GM18517 (cell line): ENCODE data around the gene ASTN2.

Experiments used
- ATAC-seq: cut with Tn5 transposase; IDR thresholded peaks from one replicate; pipeline ENCODE4 v1.9.1; 2021; ENCODE audit warnings: mild to moderate bottlenecking, moderate library complexity; ENCODE audit not compliant: unreplicated experiment

The ASTN2 gene

DNA sequence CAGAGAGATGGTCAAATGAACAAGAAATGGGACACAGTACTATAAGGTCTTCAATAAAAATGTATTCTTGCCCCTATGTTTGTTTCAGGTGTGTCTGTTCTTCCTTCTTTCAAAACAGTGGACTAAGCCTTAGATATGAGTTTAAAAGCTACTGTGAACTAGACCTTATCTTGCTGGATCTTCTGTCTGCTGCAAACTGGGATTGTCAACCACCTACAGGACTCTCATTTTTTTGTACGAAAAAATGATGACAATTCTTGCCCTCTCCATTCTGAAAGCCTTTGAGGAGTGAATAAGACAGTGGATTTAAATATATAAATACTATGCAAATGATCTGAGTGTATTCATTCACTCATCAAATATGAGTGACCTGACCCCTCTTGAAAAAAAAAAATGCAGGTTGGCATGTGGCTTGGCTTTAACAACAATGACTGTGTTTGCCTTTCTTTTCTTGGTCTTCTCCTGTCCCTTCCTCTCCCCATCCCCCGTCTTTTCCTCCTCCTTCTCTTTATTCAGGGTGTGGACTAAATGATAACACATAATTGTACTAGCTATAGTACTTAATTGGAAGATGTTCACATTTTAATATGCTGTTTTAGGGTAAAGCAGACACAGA, 963.2 kb downstream of the ASTN2 start:
- no peak for ATAC-seq

DNA sequence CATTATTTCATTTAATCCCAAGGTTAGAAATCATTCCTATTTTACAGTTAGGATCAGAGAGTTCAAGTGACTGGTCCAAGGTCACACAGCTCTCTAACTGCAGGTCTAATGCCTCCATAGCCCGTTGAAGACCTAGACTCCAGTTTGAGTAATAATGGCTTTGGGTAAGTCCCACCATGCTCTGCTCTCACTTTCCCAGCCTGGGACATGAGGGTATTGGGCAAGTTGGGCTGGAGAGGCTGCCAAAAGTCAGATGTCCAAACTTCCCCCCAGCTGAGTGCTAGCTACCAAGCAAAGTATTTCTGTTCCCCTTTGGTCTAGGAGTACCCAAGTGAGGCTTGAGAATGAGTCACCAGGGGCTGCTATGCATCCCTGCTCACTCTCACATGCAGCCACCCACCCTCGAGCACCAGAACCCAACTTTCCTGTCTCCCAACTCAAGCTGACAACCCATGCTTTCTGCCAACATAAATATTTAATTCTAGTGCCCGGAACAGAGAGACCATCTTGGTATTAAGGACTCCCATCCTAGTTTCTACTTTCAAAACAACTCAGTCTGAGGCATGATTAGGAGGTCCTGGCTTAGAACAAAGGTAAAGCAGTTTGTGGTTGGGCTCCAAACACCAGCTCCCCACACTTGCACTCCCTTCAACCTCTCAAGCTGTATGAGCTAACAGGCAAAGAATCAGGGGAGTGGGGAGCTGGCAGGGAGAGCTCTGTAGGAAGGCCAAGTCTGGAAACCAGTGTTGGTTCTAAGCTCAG, 964.3 kb downstream of the ASTN2 start:
- ATAC-seq, result peak; percentile 81

DNA sequence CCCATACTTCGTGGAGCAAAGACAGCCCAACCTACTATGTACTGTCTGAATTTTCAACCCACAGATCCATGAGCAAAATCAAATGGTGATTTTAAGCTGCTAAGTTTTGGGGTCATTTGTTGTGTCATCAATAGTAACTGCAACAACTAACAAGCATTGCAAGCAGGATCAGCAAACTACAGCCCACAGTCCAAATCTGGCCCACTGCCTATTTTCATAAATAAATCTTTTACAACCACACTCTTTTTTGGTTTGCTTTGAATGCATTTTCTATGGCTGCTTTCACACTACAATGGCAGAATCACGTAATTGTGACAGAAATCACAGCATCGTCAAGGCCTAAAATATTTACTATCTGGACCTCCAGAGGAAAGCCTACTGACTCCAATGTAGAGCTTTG, 964.9 kb downstream of the ASTN2 start:
- ATAC-seq, result no peak

DNA sequence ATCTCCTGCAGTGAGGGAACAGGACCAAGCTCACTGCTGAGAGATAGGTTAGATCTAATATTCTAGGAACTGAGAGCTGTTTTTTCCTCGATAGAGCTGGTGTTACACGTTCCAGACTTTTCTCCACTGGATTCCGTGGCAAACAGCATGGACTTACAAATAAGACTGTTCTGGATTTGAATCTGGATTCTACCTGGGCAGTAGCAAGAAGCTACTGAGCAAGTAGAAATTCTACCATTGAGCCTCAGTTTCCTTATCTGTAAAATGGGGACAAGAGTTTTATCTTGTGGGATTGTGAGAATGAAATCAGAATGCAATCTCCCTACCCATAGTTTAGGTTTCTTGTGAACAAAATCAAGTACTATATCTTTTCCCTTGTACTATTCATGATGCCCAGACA, 966.4 kb downstream of the ASTN2 start:
- no peak for ATAC-seq

DNA sequence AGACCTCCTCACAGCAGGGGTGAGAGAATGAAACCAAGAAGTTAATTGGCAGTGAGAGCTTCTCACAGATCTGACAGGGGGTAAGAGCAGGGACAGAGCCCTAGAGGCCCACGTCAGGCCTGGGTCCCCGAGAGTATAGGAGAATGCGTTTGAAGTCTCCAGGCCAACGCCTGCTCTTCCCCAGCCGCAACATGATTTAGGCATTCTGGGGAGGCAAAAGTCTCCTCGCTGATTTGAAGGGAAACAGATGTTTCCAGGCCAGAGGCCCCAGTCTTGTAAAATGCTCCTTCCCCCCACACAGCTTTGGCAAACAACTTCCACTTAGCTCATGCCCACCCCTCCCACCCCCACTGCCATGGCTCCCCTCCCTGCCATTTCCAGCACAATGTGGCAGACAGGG, 966.9 kb downstream of the ASTN2 start:
- ATAC-seq, result no peak

DNA sequence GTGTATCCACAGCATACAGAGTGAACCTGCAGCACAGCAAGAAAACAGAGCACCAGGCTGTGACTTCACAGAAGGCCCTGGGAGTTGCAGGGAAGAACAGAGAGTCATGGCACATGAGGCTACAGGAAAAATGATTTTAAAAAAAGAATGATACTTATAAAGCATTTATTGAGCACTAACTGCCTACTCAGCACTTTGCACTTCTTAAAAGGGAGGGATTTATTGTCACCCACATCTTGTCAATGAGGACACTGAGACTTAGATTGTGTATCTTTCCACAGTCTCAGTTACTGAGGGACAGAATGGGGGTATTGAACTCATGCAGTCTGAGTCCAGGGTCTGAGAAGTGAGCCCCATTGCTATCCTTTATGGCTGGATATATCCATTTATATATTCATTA, 972.3 kb downstream of the ASTN2 start:
- ATAC-seq, result no peak

DNA sequence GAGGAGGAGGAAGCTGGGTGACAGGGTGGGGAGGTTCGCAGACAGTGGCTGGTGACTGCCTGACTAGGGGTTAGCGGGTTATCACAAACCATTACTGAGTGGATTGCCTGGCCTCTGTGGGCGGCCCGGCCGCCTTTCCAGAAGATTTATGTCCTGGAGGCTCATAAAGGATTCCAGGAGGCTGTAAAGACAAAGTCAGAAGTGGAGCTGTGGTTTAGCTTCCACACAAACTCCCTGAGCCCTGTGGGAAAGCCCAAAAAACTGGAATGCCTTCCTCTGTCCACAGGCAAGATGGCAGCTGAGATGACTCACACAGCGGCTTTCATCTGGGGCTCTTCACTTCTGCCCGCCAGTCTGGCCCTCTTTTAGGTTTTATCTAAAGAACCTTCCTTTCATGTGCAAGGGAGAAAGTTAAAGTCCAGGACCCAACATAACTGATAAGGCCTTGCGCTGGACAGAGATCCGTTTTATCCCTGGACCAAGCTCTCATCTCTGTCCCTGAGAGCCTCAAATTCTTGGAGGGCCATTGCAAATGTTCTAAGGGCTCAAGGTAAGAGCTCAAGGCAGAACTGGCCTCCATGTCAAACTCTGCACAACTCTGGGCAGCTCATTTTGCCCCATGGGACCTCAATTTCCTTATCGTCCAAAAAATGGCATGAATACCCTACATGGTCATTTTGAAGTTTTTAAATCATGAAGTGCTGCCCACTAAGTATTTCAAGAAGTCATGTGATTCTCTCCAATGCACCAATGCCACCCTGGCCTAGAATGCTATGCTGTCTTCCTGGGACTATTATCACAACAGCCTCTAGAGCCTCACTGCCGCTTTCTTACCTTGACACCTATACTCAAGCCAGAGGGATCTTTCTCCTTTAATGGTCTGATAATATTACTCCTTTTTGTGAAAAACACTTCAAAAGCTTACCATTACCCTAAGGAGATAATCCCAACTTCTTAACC, 977.2 kb downstream of the ASTN2 start:
- no peak for ATAC-seq

DNA sequence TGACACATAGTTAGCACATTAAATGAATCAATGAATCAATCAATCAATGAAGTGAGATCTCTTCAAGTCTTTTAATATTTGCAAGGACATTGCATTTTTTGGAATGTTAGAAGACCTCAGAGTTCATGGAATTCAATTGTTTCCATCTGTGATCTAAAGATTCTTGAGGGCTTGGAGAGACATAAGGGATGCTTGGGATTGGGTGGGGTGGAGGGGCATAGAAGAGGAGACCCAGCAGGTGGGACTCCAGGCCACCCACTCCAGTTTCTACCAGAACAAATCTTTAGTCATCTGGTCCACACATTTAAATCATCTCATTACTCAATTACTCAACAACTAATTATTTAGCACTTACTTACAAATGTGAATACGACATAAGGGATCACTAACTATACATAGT, 978.7 kb downstream of the ASTN2 start:
- ATAC-seq, result no peak

DNA sequence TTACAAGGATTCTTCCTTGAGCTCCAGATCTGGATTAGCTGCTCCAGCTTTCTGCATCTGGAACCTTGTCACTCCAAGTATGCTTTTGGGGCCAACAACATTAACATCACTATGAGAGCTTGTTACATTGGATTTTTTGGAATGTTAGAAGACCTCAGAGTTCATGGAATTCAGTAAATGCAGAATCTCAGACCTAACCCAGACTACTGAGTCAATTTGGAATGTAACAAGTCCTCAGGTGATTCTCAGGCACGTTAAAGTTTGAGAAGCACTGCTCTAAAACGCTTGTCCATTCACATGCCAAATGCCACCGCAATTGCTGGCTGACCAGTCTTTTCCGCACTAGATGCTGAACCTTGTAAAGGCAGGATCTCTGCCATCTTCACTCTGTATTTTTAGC, 979.2 kb downstream of the ASTN2 start:
- ATAC-seq, result no peak

DNA sequence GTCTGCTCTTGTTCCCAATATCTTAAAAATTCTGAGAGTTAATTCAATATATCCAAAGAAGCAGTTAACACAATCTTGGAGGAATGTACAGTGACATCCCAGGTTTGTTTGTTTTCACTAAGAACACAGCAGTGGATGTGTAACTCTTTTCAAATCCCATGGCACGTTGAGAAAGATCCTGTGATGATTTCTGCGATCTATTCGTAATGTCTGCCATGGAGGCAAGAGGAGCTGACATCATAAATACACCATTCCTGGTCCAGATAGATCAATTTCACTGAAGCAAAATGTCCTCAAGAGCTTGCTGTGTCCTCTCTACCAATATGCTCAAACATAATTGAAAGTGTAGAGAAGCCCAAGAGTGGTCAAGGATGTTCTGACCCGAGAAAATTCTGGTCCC, 980.5 kb downstream of the ASTN2 start:
- no peak for ATAC-seq

DNA sequence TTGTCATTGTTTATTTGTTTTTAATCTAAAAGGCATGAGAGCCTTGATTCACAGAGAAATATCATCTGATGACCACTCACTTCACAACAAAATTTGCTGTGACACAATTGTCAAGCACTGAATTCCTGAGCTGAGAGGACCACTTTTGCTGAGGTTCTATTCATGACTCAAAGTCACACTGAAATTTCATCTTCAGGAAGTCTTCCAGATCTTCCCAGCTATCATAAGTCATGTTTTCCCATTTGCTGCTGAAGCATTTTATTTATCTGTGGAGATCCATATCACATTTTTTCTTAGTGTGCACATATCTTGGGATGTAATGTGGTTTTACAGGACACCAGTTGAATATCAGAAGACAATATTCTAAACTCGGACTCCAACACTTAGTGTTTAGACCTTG, 982.8 kb downstream of the ASTN2 start:
- ATAC-seq, result no peak

DNA sequence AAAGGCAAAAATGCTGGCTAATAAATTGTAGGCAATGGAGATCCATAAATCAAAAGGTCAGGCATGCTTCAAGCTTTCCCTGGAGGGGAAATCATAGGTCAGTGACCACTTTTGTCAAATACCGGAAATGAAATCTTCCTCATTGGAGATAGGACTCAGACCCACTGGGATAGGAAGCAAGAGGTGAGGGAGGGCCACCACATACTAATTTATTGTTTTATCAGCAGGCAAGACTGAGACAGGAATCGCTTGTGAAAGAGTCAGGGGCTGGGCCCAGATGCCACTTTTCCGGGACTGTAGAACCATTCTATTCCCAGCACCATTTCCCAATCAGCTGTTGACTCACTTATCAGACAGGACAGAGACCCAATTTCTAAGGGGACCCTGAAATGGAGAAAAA, 984.0 kb downstream of the ASTN2 start:
- ATAC-seq, result no peak

DNA sequence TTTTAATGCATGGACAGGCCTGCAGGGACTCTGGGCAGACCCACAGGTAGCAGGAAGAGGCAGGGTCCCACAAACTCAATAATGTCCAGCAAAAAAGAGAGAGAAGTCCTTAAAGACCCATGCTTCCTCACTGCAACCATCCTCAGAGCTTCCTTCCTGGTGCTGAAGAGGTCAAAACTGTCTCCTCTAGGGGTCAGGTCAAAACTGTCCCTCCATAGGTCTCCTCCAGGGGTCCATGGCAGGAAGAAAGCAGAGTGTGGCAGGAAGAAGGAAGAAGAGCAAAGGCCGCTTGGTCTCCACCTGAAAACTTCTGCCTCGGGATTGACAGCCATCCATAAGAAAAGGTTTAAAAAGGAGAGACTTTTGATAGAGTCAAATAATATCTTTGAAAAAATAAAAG, 989.6 kb downstream of the ASTN2 start:
- ATAC-seq, result no peak

DNA sequence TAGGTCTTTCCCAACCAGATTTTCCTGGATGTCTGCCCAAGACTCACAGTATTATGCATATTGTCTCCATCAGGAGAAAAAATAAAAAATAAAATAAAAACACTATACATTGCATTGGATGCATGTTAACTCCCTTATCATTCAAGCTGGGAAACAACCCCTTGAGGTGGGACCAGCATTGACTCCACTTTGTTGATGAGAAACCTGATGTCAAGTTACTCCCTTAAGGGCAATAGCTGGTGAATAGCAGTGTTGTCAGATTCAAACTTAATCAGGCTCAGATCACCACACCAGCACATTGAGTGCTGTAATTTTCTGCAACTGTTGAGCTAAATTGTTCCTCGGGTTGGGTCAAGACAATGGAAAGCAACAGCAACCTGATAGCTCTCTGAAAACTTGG, 991.7 kb downstream of the ASTN2 start:
- no peak for ATAC-seq

DNA sequence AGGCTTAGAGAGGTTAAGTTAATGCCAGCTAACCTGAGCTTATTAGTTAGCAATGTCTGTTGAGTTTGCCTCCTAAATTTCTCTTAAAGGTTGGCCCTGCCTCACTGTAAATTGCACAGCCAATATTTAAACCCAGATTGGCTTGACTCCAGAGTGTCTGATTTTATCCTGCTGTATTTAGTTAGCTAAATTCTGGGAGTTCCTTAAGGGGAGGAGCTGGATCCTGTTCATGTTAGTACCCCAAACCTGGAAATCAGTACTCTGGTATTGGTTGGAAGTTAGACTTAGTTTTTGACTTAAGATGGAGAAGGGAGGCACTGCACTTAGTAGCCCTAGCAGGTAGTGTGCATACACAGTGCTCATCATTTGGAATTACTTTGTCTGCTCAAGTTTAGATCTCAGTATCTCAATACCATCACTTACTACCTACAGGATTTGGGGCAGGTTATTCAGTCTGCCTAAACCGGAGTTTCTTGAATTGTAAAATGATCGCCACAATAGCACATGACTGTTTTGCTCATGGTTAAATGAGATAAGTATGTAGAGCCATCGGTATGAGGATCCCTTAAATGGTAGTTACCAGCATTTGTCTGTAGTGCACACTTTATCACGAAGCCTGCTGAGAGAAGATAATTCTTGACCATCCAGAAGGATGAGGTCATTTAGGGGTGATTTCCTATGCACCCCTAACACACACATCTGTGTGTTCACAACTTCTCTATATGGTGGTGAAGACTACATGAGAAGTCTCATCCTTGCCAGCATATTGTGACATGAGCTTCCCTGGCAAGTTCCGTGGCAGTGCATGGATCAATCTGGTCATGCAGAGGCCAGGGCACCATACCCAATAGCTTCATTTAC, 992.5 kb downstream of the ASTN2 start:
- no peak for ATAC-seq

DNA sequence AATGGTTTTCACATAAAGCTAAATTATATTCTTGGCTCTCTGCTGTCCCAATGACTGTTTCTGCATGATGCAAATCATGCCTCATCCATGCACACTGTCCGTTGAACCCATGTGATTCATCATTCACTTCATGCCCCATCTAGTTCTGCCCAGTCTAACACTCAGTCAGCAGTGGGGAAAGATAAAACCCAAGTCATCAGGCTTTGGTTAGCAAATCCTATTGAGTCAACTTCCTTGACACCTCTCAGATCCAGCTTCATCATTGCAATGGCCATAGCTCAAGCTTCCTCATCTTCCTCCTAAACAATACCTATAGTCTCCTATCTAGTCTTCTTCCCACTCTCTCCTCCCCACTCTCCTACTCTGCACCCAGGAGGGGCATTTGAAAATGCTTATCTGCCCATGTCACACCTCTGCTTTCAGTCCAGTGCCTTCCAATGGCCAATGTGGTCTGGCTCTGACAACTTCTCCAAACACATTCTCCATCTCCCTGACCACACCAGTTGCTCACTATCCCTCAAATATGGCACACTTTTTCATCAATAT, 993.8 kb downstream of the ASTN2 start:
- ATAC-seq, result no peak

DNA sequence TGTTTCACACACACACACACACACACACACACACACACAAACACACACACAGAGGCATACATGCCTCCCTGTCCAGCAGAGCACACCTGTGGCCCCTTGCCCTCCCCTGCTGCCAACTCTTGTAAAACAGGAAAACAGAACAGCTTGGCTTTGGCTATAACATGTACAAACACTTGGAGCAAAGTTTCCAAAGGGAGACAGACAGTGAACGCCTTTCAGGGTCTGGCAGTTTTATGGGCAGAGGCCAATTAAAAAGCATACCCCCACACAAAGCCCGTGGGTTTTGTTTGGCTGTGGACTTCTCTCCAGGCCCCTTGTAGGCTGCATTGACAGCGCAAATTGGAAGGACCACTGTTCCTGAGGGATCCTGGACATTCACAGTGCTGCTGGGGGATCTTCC, 995.7 kb downstream of the ASTN2 start:
- no peak for ATAC-seq

DNA sequence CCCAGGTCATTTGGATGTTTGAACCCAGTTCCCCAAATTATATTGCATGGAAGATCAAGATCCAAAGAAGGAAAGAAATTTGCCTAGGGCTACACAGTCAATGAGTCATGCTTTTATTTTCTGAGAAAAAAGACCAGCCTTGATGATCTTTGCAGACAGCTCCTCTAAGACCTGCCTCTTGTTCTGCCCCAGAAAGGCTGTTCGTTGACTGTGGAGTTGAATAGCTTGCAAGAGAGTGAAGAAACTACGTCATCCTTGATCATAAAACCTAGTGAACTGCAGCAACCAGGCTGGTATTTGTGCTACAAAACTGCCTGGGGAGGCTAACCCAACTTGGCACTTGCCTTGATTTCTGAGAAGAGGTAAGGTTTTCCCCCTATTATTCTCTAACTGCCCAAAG, 997.4 kb downstream of the ASTN2 start:
- ATAC-seq, result no peak

DNA sequence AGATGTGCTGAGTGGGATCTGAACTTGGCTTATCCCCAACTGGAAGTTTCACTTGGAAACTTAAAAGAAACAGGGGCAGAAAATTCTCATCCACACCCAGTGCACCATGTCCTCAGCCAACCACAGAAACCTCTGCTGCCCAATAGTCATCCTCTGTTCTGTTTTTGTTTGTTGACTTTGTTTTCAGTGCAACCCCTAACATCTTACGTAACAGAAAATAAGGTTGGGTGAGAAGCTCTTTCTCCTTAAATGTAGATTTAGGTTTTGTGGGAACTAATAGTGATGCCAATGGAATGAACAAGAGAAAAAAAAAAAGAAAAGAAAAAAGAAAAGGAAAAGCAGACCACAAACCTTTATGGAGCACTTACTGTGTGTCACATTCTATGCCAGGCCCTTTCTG, 998.4 kb downstream of the ASTN2 start:
- no peak for ATAC-seq

DNA sequence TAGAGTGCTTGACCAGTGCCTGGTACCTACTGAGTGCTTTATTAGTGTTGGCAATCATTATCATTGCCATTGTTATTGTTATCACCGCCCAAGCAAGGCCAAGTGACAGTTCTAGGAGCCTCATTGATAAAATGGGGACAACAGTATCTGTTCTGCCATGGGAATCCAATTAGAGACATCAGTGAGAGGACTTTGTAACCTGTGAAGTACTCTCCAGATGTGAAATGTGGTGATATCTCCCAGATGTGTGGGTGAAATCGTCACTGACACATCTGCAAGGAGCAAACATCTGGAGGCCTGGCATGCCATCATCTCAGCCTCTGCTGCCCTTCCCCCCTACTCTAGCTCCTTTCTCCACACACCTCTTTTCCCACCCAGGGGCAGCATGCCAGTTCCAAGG, 1000.5 kb downstream of the ASTN2 start:
- ATAC-seq, result no peak

DNA sequence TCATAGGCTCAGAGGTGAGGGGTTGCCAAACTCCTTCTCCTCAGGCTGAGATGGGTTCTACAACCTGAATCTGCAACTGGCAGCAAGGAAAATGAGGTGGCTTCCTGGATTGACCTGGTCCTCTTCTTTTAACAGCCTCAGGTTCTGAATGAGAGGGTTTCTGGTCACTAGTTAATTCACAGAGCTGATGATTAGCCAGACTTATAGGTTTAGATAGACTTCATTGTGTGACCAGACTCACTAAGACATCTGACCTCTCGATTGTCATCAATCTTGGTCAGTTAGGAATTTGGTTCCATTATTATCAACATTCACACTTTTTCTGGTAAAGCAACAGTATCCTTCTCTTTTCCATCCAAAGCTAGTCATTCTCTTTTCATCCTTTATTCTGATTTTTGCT, 1003.4 kb downstream of the ASTN2 start:
- ATAC-seq, result no peak
